Measurements from ENCODE around the gene F13A1. TPM values are rescaled to one million over a fixed set of nuclear protein-coding genes. Genes with fewer than 3 reads are reported as not detected.

Gene F13A1
- total RNA-seq, result 187 TPM
- long read RNA-seq, transcript F13A1-201 (15 exons, 3,999 nt), result major isoform, 137 of 183 reads
- long read RNA-seq, partial matches to known transcripts, result 26 of 183 reads
- long read RNA-seq, other reads (novel, unspliced or antisense), result 19 of 183 reads

- peak within 1 kb of the TSS; percentile 37 for H3K4me3 ChIP-seq
- H3K27ac ChIP-seq, result no peak within 1 kb of the TSS
- ATAC-seq (peak; percentile 28 to 42), DNase-seq (peak; percentile 51)
- no peaks in the 10 kb centered on the region for H3K36me3 ChIP-seq
- intact Hi-C loops (cut with DNase I), result no loop called here
- H3K9me3 ChIP-seq, result no peaks in the 10 kb centered on the region
- H3K4me1 ChIP-seq, result no peaks in the 10 kb centered on the region
- no peak for TF ChIP-seq CTCF (IDR thresholded peaks at IDR 0.05)
- peaks cover 33% of the 10 kb centered on the region for H3K27me3 ChIP-seq (ENCODE audit: low read depth)
Observed at GRCh38 chr6:6319952-6320811, at the start of gene F13A1. F13A1 (minus strand) TSS chr6:6320662; CDS start chr6:6318664, 1,998 bp downstream.

GRCh38 chr6:6368684-6369052 is 48.2 kb upstream of the F13A1 start:
- no peak overlapping the region for H3K4me3 ChIP-seq
- no peak for DNase-seq
- H3K4me1 ChIP-seq, result no peaks in the 10 kb centered on the region
- H3K27ac ChIP-seq, result no peak overlapping the region
- H3K27me3 ChIP-seq (ENCODE audit: low read depth), result no peaks in the 10 kb centered on the region
- H3K9me3 ChIP-seq, result no peaks in the 10 kb centered on the region
- TF ChIP-seq CTCF (IDR thresholded peaks at IDR 0.05), result no peak
- intact Hi-C loops (cut with DNase I), result no loop called here
- no peaks in the 10 kb centered on the region for H3K36me3 ChIP-seq
- ATAC-seq, result peak in 1 of 2 donors; percentile 69

- intact Hi-C loops (cut with DNase I), result no loop called here
Observed at GRCh38 chr6:6368040-6368683, 47.7 kb upstream of the F13A1 start.

GRCh38 chr6:6366803-6367202 is 46.3 kb upstream of the F13A1 start:
- H3K4me1 ChIP-seq, result no peaks in the 10 kb centered on the region
- ATAC-seq, result no peak
- intact Hi-C loops (cut with DNase I), result no loop called here
- H3K4me3 ChIP-seq, result no peak overlapping the region
- no peak for DNase-seq
- no peak for TF ChIP-seq CTCF (IDR thresholded peaks at IDR 0.05)
- H3K36me3 ChIP-seq, result no peaks in the 10 kb centered on the region
- no peaks in the 10 kb centered on the region for H3K27me3 ChIP-seq (ENCODE audit: low read depth)
- no peaks in the 10 kb centered on the region for H3K9me3 ChIP-seq
- no peak overlapping the region for H3K27ac ChIP-seq

More at GRCh38 chr6:6368040-6368683, 47.7 kb upstream of the F13A1 start:
- Histone ChIP-seq H3K27me3 (ENCODE audit: low read depth) (no peaks in the 10 kb centered on the region), H3K4me1 (no peaks in the 10 kb centered on the region), H3K9me3 (no peaks in the 10 kb centered on the region), H3K4me3 (no peak overlapping the region), H3K27ac (no peak overlapping the region), H3K36me3 (no peaks in the 10 kb centered on the region)
- DNase-seq, result no peak
- no peak for TF ChIP-seq CTCF (IDR thresholded peaks at IDR 0.05)
- ATAC-seq, result no peak

GRCh38 chr6:6365242-6365641 is 44.8 kb upstream of the F13A1 start:
- ATAC-seq (no peak), DNase-seq (no peak)
- H3K4me1 ChIP-seq, result no peaks in the 10 kb centered on the region
- TF ChIP-seq CTCF (IDR thresholded peaks at IDR 0.05), result no peak
- no peaks in the 10 kb centered on the region for H3K27me3 ChIP-seq (ENCODE audit: low read depth)
- H3K9me3 ChIP-seq, result no peaks in the 10 kb centered on the region
- intact Hi-C loops (cut with DNase I), result no loop called here
- no peak overlapping the region for H3K27ac ChIP-seq
- no peak overlapping the region for H3K4me3 ChIP-seq
- no peaks in the 10 kb centered on the region for H3K36me3 ChIP-seq

Data from lower lobe of right lung (tissue), 2 donors.